A673 (cell line): ENCODE results near the gene FNBP1. TPM values are rescaled to one million over a fixed set of nuclear protein-coding genes. Genes with fewer than 3 reads are reported as not detected.
A peak's percentile ranks its signal among the peaks of the same experiment; 100 is the strongest.

Source experiments
- BruUV-seq: library from RNA; stranded (reverse); fragments of 400-500 nt; replicated peaks from 2 replicates; lab custom pipeline; 2021; lab: Mats Ljungman, UMichigan
- CTCF ChIA-PET: fragments of 300-600 bp; sonication (Branson Sonifier 250); formaldehyde crosslinking; loops from one replicate; lab custom pipeline; 2022; ENCODE audit warnings: antibody characterized with exemption; lab: Charles Lee
- POLR2A ChIA-PET: fragments of 300-600 bp; sonication (Branson Sonifier 250); formaldehyde crosslinking; loops from one replicate; lab custom pipeline; 2022; ENCODE audit warnings: antibody characterized with exemption; ENCODE audit not compliant: low non-redundant PET; lab: Charles Lee
- DNase-seq: peaks from one replicate; pipeline ENCODE4 v3.0.0-alpha.2; 2015; ENCODE audit warnings: low spot score
- H3K27ac ChIP-seq: fragments of 200-600 bp; sonication (generic); 2 replicates; pipeline ENCODE4 v1.5.1; 2016; ENCODE audit warnings: mixed run types, low read depth, mild to moderate bottlenecking, mixed read lengths, antibody characterized with exemption, low read length; ENCODE audit not compliant: poor library complexity, severe bottlenecking
- H3K27me3 ChIP-seq: fragments of 200-600 bp; sonication (generic); replicated peaks from 2 replicates; pipeline ENCODE4 v1.6.1; 2017; ENCODE audit warnings: mixed run types, low read depth, mild to moderate bottlenecking, mixed read lengths, antibody characterized with exemption, low read length; ENCODE audit not compliant: insufficient read depth, poor library complexity
- H3K36me3 ChIP-seq: fragments of 200-600 bp; sonication (generic); 2 replicates; pipeline ENCODE4 v1.6.1; 2016; ENCODE audit warnings: mixed run types, mild to moderate bottlenecking, mixed read lengths, antibody characterized with exemption, low read length; ENCODE audit not compliant: insufficient read depth, poor library complexity, severe bottlenecking
- H3K4me1 ChIP-seq: fragments of 200-600 bp; sonication (generic); 2 replicates; pipeline ENCODE4 v1.6.1; 2017; ENCODE audit warnings: mixed run types, mild to moderate bottlenecking, mixed read lengths, antibody characterized with exemption, low read length; ENCODE audit not compliant: insufficient read depth, poor library complexity, severe bottlenecking
- H3K4me3 ChIP-seq: fragments of 200-600 bp; sonication (generic); 2 replicates; pipeline ENCODE4 v1.5.1; 2016; ENCODE audit warnings: low read depth, mixed run types, mild to moderate bottlenecking, mixed read lengths, low read length; ENCODE audit not compliant: poor library complexity, severe bottlenecking
- H3K9me3 ChIP-seq: fragments of 200-600 bp; sonication (generic); 2 replicates; pipeline ENCODE4 v1.6.1; 2016; ENCODE audit warnings: mixed run types, low read depth, mild to moderate bottlenecking, mixed read lengths, antibody characterized with exemption, low read length; ENCODE audit not compliant: poor library complexity, severe bottlenecking
- CTCF ChIP-seq: fragments of 300-800, 200-600 bp; sonication (generic); conservative IDR thresholded peaks from 2 replicates; pipeline ENCODE4 v1.5.1; 2017; ENCODE audit warnings: low read depth, mild to moderate bottlenecking, antibody characterized with exemption, low read length, moderate library complexity, mixed read lengths
- EZH2 ChIP-seq: fragments of 200-600 bp; sonication (generic); IDR thresholded peaks from 2 replicates; pipeline ENCODE4 v1.6.1; 2017; ENCODE audit warnings: borderline replicate concordance, low read depth, mild to moderate bottlenecking, mixed read lengths, antibody characterized with exemption, low read length; ENCODE audit not compliant: poor library complexity, severe bottlenecking
- intact Hi-C: fragments of 100-400 bp; cut with micrococcal nuclease; formaldehyde crosslinking; loops from one replicate; pipeline ENCODE4 v1.10.0; 2022; ENCODE audit not compliant: unreplicated experiment
- total RNA-seq: library from RNA; stranded (reverse); gene quantifications from 2 replicates; pipeline ENCODE4 v1.2.3, GENCODE V29; 2021

Gene FNBP1
- total RNA-seq, 1 experiment from 2014 or later, result 200 TPM

- TF ChIP-seq EZH2, result no peak
- TF ChIP-seq CTCF, result no peak
- BruUV-seq, result no TSS peak
- ChIA-PET POLR2A (no interaction called here), CTCF (no interaction called here)
- Histone ChIP-seq H3K27me3 (no peaks in the 10 kb centered on the region), H3K9me3 (no peaks in the 10 kb centered on the region), H3K4me3 (no peak overlapping the region), H3K36me3 (peaks cover 29% of the 10 kb centered on the region), H3K27ac (peak overlapping the region; percentile 77), H3K4me1 (peaks cover 71% of the 10 kb centered on the region)
- intact Hi-C loops, result loop anchor here (2.0 to 5.0 kb wide), 4 partner anchors 53 to 223 kb away; partner anchors contain the start of gene FNBP1
- DNase-seq, result peak; percentile 97
These were observed 158.6 kb downstream of the FNBP1 start for GRCh38 chr9:129884220-129885017.

DNA sequence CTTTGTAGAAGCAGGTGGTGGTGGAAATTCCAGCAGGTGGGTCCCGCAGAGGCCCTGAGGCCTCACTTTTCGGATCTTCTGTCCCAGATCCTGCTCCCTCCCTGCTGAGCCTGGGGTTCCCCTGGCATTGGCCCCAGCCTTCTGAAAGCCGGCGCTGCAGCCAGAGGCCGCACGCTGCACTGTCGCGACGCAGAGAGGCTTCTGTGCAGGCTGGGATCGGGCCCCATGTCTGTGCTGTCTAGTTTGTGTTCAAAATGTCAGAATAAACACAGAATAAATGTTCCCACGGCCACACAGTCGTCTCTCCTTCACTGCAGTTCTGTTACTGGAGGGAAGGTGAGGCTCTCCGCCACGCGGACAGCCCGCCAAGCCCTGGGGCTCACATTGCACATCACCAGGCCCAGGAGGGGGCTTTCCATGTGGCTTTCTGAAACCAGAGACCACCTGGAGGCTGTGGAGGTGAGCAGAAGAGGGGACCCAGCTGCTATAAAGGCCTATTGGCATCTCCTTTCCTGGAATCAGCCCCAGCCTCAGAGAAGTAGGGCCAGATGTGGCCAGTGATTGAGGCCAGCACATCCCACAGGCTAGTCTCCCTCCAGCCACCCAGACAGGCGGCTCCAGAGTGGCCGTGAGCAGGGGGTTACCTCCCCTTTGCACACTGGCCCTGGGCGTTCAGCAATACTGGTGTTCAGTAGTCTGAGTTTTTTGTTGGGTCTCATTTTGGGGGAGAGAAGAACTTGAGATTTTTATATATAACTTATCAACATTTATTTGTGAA, 161.3 kb downstream of the FNBP1 start:
- Histone ChIP-seq H3K27ac (peak overlapping the region; percentile 79), H3K4me3 (no peak overlapping the region), H3K4me1 (peaks cover 52% of the 10 kb centered on the region), H3K36me3 (peaks cover 12% of the 10 kb centered on the region), H3K9me3 (no peaks in the 10 kb centered on the region), H3K27me3 (no peaks in the 10 kb centered on the region)
- intact Hi-C loops, result loop anchor here (5.0 kb wide), 3 partner anchors 56 to 226 kb away; partner anchors contain the start of gene FNBP1
- CTCF ChIA-PET, result no interaction called here
- BruUV-seq, result no TSS peak
- no peak for DNase-seq
- TF ChIP-seq EZH2, result no peak
- no peak for TF ChIP-seq CTCF
- POLR2A ChIA-PET, result no interaction called here

- no TSS peak for BruUV-seq
- Histone ChIP-seq H3K27me3 (no peaks in the 10 kb centered on the region), H3K27ac (peak overlapping the region; percentile 79), H3K4me3 (no peak overlapping the region), H3K36me3 (peaks cover 12% of the 10 kb centered on the region), H3K4me1 (peaks cover 43% of the 10 kb centered on the region), H3K9me3 (no peaks in the 10 kb centered on the region)
- DNase-seq, result peak; percentile 88
- POLR2A ChIA-PET, result no interaction called here
- CTCF ChIA-PET, result interaction anchor here (0.5 kb wide), 1 partner anchor 12 kb away, joined by 9 read pairs; no protein-coding TSS in a partner anchor
- intact Hi-C loops, result loop anchor here (5.0 kb wide), 3 partner anchors 56 to 226 kb away; partner anchors contain the start of gene FNBP1
- no peak for TF ChIP-seq CTCF
- no peak for TF ChIP-seq EZH2
These were observed 162.1 kb downstream of the FNBP1 start for GRCh38 chr9:129880654-129881546.
